Measurements from ENCODE around the gene ARMC7.

GRCh38 chr17:75147878-75148546, 38.2 kb downstream of the ARMC7 start:
- TF ChIP-seq CTCF (conservative IDR thresholded peaks at IDR 0.05; ENCODE audit: low read depth, low read length) = no peak
- no peak for TF ChIP-seq EZH2 (IDR thresholded peaks at IDR 0.05; ENCODE audit: borderline replicate concordance, low read depth, low read length, poor library complexity, severe bottlenecking)

All from A673 (cell line).